ENCODE measurements around the gene GAB3.

GRCh38 chrX:154758696-154759095, 7.8 kb upstream of the GAB3 start:
- no peak for TF ChIP-seq CTCF (IDR thresholded peaks at IDR 0.05)
- TF ChIP-seq ZFX (IDR thresholded peaks at IDR 0.05; ENCODE audit: borderline replicate concordance), result no peak

All from 22Rv1 (cell line).